ENCODE measurements around the gene MICAL3.
"Not testable (repeated sequence)": the region's sequence is repeated elsewhere in the genome, so short reads cannot be mapped to it uniquely, and the experiment has no call there.

The MICAL3 gene

DNA sequence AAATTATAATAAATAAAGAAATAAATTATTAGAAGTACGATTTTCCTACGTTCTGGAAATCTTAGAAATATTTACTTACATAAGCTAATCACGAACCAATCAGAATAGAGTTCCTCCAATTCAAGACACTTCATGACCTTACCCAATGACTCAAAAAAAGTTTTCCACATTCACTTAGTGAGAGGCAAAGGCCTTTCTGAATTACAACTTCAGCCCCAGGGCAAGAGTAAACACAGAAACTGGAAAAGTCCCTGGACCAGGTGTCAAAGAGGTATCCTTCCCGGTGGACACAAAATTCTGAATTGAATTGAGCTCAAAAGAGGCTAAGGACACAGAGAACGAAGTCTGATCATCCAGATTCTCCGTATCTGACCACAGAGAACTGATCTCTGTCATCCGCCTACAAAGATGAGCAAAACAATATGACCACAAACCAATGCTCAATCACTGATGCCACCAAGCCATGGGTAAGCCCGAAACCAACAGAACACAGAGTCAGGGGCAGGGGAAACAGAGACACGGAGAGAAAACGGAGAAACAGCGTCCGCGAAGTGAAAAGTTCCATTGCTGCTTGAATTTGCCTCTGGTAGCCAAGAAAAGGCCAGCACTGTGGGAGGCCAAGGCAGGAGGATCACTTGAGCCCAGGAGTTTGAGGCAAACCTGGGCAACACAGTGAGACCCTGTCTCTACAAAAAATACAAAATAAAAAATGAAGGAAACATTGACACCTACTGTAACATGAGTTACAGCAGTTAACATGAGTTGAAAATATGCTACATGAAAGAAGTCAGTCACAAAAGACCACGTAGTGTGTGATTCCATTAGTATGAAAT is 256.9 kb downstream of the MICAL3 start:
- TF ChIP-seq ZC3H10 (CRISPR knock-in tag; IDR thresholded peaks at IDR 0.05) (no peak), BACH2 (CRISPR knock-in tag; IDR thresholded peaks at IDR 0.05; ENCODE audit: borderline replicate concordance) (no peak), PPARA (CRISPR knock-in tag; IDR thresholded peaks at IDR 0.05; ENCODE audit: borderline replicate concordance) (no peak), PATZ1 (CRISPR knock-in tag; IDR thresholded peaks at IDR 0.05; ENCODE audit: borderline replicate concordance) (no peak)
- ATAC-seq = no peak

- not testable (repeated sequence) for ATAC-seq
Observed at GRCh38 chr22:17764852-17765251, 259.5 kb downstream of the MICAL3 start.

- ATAC-seq = no peak
- no peak for TF ChIP-seq BACH2 (CRISPR knock-in tag; IDR thresholded peaks at IDR 0.05; ENCODE audit: borderline replicate concordance)
- no peak for TF ChIP-seq RARB (CRISPR knock-in tag; IDR thresholded peaks at IDR 0.05)
- TF ChIP-seq SNAI2 (CRISPR knock-in tag; IDR thresholded peaks at IDR 0.05) = no peak
- TF ChIP-seq ARNTL (CRISPR knock-in tag; IDR thresholded peaks at IDR 0.05; ENCODE audit: borderline replicate concordance, low read depth) = no peak
- TF ChIP-seq PPARA (CRISPR knock-in tag; IDR thresholded peaks at IDR 0.05; ENCODE audit: borderline replicate concordance) = no peak
- no peak for TF ChIP-seq ZFP3 (CRISPR knock-in tag; IDR thresholded peaks at IDR 0.05)
- TF ChIP-seq ESRRG (CRISPR knock-in tag; IDR thresholded peaks at IDR 0.05) = no peak
- TF ChIP-seq ZFP30 (CRISPR knock-in tag; IDR thresholded peaks at IDR 0.05) = no peak
- TF ChIP-seq POU6F1 (CRISPR knock-in tag; IDR thresholded peaks at IDR 0.05; ENCODE audit: borderline replicate concordance, low read depth) = no peak
- TF ChIP-seq ZNF70 (CRISPR knock-in tag; IDR thresholded peaks at IDR 0.05) = no peak
- TF ChIP-seq ZNF8 (CRISPR knock-in tag; IDR thresholded peaks at IDR 0.05) = no peak
- no peak for TF ChIP-seq ISL1 (CRISPR knock-in tag; IDR thresholded peaks at IDR 0.05)
- no peak for TF ChIP-seq OSR1 (CRISPR knock-in tag; IDR thresholded peaks at IDR 0.05)
Observed at GRCh38 chr22:17764036-17764435, 260.3 kb downstream of the MICAL3 start.

- ATAC-seq = not testable (repeated sequence)
Observed at GRCh38 chr22:17763442-17763841, 260.9 kb downstream of the MICAL3 start.

- ATAC-seq = no peak
- TF ChIP-seq CSDC2 (CRISPR knock-in tag; IDR thresholded peaks at IDR 0.05) (no peak), ZNF70 (CRISPR knock-in tag; IDR thresholded peaks at IDR 0.05) (no peak), TCF4 (CRISPR knock-in tag; IDR thresholded peaks at IDR 0.05; ENCODE audit: borderline replicate concordance) (no peak), PATZ1 (CRISPR knock-in tag; IDR thresholded peaks at IDR 0.05; ENCODE audit: borderline replicate concordance) (no peak), POU6F1 (CRISPR knock-in tag; IDR thresholded peaks at IDR 0.05; ENCODE audit: borderline replicate concordance, low read depth) (no peak), ZFP30 (CRISPR knock-in tag; IDR thresholded peaks at IDR 0.05) (no peak), TOX (CRISPR knock-in tag; IDR thresholded peaks at IDR 0.05; ENCODE audit: borderline replicate concordance) (no peak), ARNTL (CRISPR knock-in tag; IDR thresholded peaks at IDR 0.05; ENCODE audit: borderline replicate concordance, low read depth) (no peak), SNAI2 (CRISPR knock-in tag; IDR thresholded peaks at IDR 0.05) (no peak), RARB (CRISPR knock-in tag; IDR thresholded peaks at IDR 0.05) (no peak)
Observed at GRCh38 chr22:17761138-17761488, 263.2 kb downstream of the MICAL3 start.
